IMR-90 (cell line): Measurements from ENCODE around the gene PIP5K1C. TPM values are rescaled to one million over a fixed set of nuclear protein-coding genes. Genes with fewer than 3 reads are reported as not detected.

Source experiments
- ATAC-seq: fragments of 200-7000 bp; cut with Tn5 transposase; 2 replicates; pipeline ENCODE4 v1.9.1; 2020; ENCODE audit warnings: low read depth, mild to moderate bottlenecking, moderate library complexity
- BruUV-seq: library from RNA; stranded (reverse); fragments of 400-500 nt; replicated peaks from 2 replicates; lab custom pipeline; 2021; lab: Mats Ljungman, UMichigan
- CTCF ChIA-PET: fragments of 300-600 bp; formaldehyde crosslinking; extraction: SDS; loops from one replicate; lab custom pipeline; 2021; ENCODE audit warnings: antibody characterized with exemption; lab: Yijun Ruan, JAX
- POLR2A ChIA-PET: fragments of 300-600 bp; sonication (Branson Sonifier 250); formaldehyde crosslinking; loops from one replicate; lab custom pipeline; 2022; ENCODE audit warnings: antibody characterized with exemption; ENCODE audit not compliant: unreplicated experiment; lab: Charles Lee
- DNase-seq: peaks from one replicate; pipeline ENCODE4 v3.0.0; 2013
- H2AFZ ChIP-seq: replicated peaks from 2 replicates; pipeline ENCODE3; 2013; ENCODE audit warnings: low read length, mild to moderate bottlenecking; ENCODE audit not compliant: poor library complexity
- H2AK5ac ChIP-seq: 2 replicates; pipeline ENCODE4 v1.6.1; 2013; ENCODE audit warnings: low read depth, low read length, inconsistent platforms
- H2AK9ac ChIP-seq: replicated peaks from 2 replicates; pipeline ENCODE3; 2013; ENCODE audit warnings: mild to moderate bottlenecking, low read depth, low read length, moderate library complexity; ENCODE audit not compliant: poor library complexity
- H2BK120ac ChIP-seq: 2 replicates; pipeline ENCODE4 v1.6.1; 2013; ENCODE audit warnings: low read depth, low read length, inconsistent platforms
- H2BK15ac ChIP-seq: 3 replicates; pipeline ENCODE4 v1.6.1; 2013; ENCODE audit warnings: low read depth, low read length, inconsistent platforms
- H2BK20ac ChIP-seq: 2 replicates; pipeline ENCODE4 v1.6.1; 2013; ENCODE audit warnings: low read depth, mild to moderate bottlenecking, inconsistent platforms, low read length, moderate library complexity
- H2BK5ac ChIP-seq: 2 replicates; pipeline ENCODE4 v1.6.1; 2013; ENCODE audit warnings: mild to moderate bottlenecking, low read depth, low read length, inconsistent platforms; ENCODE audit not compliant: poor library complexity, severe bottlenecking
- H3K14ac ChIP-seq: replicated peaks from 2 replicates; pipeline ENCODE4 v1.6.1; 2013; ENCODE audit warnings: low read depth, low read length, inconsistent platforms
- H3K18ac ChIP-seq: 2 replicates; pipeline ENCODE4 v1.6.1; 2013; ENCODE audit warnings: low read depth, low read length, control low read depth
- H3K23ac ChIP-seq: 2 replicates; pipeline ENCODE4 v1.6.1; 2013; ENCODE audit warnings: low read depth, low read length, inconsistent platforms
- H3K27ac ChIP-seq: 2 replicates; pipeline ENCODE4 v1.5.1; 2013; ENCODE audit warnings: mild to moderate bottlenecking, control low read depth, low read length; ENCODE audit not compliant: insufficient read depth
- H3K27me3 ChIP-seq: 2 replicates; pipeline ENCODE4 v1.6.1; 2013; ENCODE audit warnings: low read length; ENCODE audit not compliant: control insufficient read depth, insufficient read depth
- H3K36me3 ChIP-seq: 2 replicates; pipeline ENCODE4 v1.6.1; 2013; ENCODE audit warnings: low read length, mixed read lengths; ENCODE audit not compliant: control insufficient read depth, insufficient read depth
- H3K4ac ChIP-seq: 2 replicates; pipeline ENCODE4 v1.6.1; 2013; ENCODE audit warnings: low read depth, low read length, inconsistent platforms
- H3K4me1 ChIP-seq: 2 replicates; pipeline ENCODE4 v1.6.1; 2013; ENCODE audit warnings: low read length, mixed read lengths; ENCODE audit not compliant: control insufficient read depth, insufficient read depth
- H3K4me2 ChIP-seq: 2 replicates; pipeline ENCODE4 v1.6.1; 2013; ENCODE audit warnings: low read depth, mild to moderate bottlenecking, control low read depth, low read length, moderate library complexity
- H3K4me3 ChIP-seq: 2 replicates; pipeline ENCODE4 v1.5.1; 2013; ENCODE audit warnings: low read depth, mild to moderate bottlenecking, control low read depth, low read length, moderate library complexity; ENCODE audit not compliant: insufficient read depth
- H3K56ac ChIP-seq: 2 replicates; pipeline ENCODE4 v1.6.1; 2013; ENCODE audit warnings: low read length, inconsistent platforms; ENCODE audit not compliant: insufficient read depth; ENCODE audit errors: extremely low read depth
- H3K79me1 ChIP-seq, 2 experiments: 2 replicates each; pipeline ENCODE4 v1.6.1; 2013; ENCODE audit warnings: low read length in 2 of 2, inconsistent platforms in 1 of 2, low read depth in 1 of 2
- H3K9ac ChIP-seq: 2 replicates; pipeline ENCODE4 v1.6.1; 2013; ENCODE audit warnings: low read depth, low read length, control low read depth
- H3K9me1 ChIP-seq: 2 replicates; pipeline ENCODE4 v1.6.1; 2013; ENCODE audit warnings: low read length, inconsistent platforms; ENCODE audit not compliant: insufficient read depth
- H3K9me3 ChIP-seq: 2 replicates; pipeline ENCODE4 v1.6.1; 2013; ENCODE audit warnings: low read length; ENCODE audit not compliant: control insufficient read depth, insufficient read depth
- H4K20me1 ChIP-seq: 2 replicates; pipeline ENCODE4 v1.6.1; 2013; ENCODE audit warnings: low read length, inconsistent platforms; ENCODE audit not compliant: insufficient read depth
- H4K5ac ChIP-seq: 2 replicates; pipeline ENCODE4 v1.6.1; 2013; ENCODE audit warnings: mild to moderate bottlenecking, low read depth, low read length, control low read depth
- H4K8ac ChIP-seq, 2 experiments: 2 replicates each; pipeline ENCODE4 v1.6.1; 2013; ENCODE audit warnings: low read depth in 2 of 2, low read length in 2 of 2, control low read depth in 1 of 2, inconsistent platforms in 1 of 2
- H4K91ac ChIP-seq: 2 replicates; pipeline ENCODE4 v1.6.1; 2013; ENCODE audit warnings: low read depth, low read length, inconsistent platforms; ENCODE audit not compliant: insufficient read depth
- BHLHE40 ChIP-seq: fragments of 150-350 bp; IDR thresholded peaks from 2 replicates; pipeline ENCODE4 v1.6.1; 2016; ENCODE audit warnings: mild to moderate bottlenecking, low read depth, low read length
- CEBPB ChIP-seq: IDR thresholded peaks from 2 replicates; pipeline ENCODE4 v1.6.1; 2012; ENCODE audit warnings: low read depth, low read length, improper control_type of control experiment
- CHD1 ChIP-seq: IDR thresholded peaks from 2 replicates; pipeline ENCODE4 v1.6.1; 2012; ENCODE audit warnings: low read depth, low read length, improper control_type of control experiment
- CTCF ChIP-seq: conservative IDR thresholded peaks from 2 replicates; pipeline ENCODE4 v1.5.1; 2012; ENCODE audit warnings: mild to moderate bottlenecking, low read depth, low read length, improper control_type of control experiment
- ELK1 ChIP-seq: fragments of 150-350 bp; IDR thresholded peaks from 2 replicates; pipeline ENCODE4 v1.6.1; 2016; ENCODE audit warnings: low read depth, mild to moderate bottlenecking, low read length, moderate library complexity, borderline replicate concordance
- FOS ChIP-seq: fragments of 150-350 bp; IDR thresholded peaks from 2 replicates; pipeline ENCODE4 v1.6.1; 2016; ENCODE audit warnings: low read depth, low read length
- MAFK ChIP-seq: IDR thresholded peaks from 2 replicates; pipeline ENCODE4 v1.6.1; 2012; ENCODE audit warnings: low read depth, low read length, improper control_type of control experiment
- MXI1 ChIP-seq: IDR thresholded peaks from 2 replicates; pipeline ENCODE4 v1.6.1; 2012; ENCODE audit warnings: low read depth, mild to moderate bottlenecking, low read length, moderate library complexity, borderline replicate concordance
- NFE2L2 ChIP-seq: fragments of 150-350 bp; IDR thresholded peaks from 2 replicates; pipeline ENCODE4 v1.6.1; 2016; ENCODE audit warnings: low read depth, mild to moderate bottlenecking, low read length
- POLR2A ChIP-seq: IDR thresholded peaks from 2 replicates; pipeline ENCODE4 v1.6.1; 2012; ENCODE audit warnings: mild to moderate bottlenecking, low read depth, low read length
- RAD21 ChIP-seq: IDR thresholded peaks from 2 replicates; pipeline ENCODE4 v1.6.1; 2012; ENCODE audit warnings: low read length, improper control_type of control experiment
- RCOR1 ChIP-seq: IDR thresholded peaks from 2 replicates; pipeline ENCODE4 v1.6.1; 2012; ENCODE audit warnings: mild to moderate bottlenecking, low read length, improper control_type of control experiment; ENCODE audit not compliant: insufficient replicate concordance
- RFX5 ChIP-seq: IDR thresholded peaks from 2 replicates; pipeline ENCODE4 v1.8.0; 2012; ENCODE audit warnings: low read depth, mild to moderate bottlenecking, low read length, moderate library complexity
- SMC3 ChIP-seq: fragments of 150-350 bp; IDR thresholded peaks from 2 replicates; pipeline ENCODE4 v1.6.1; 2016; ENCODE audit warnings: low read depth, mild to moderate bottlenecking, antibody characterized with exemption, low read length, moderate library complexity
- USF2 ChIP-seq: fragments of 150-350 bp; IDR thresholded peaks from 2 replicates; pipeline ENCODE4 v1.6.1; 2017; ENCODE audit warnings: mild to moderate bottlenecking, antibody characterized with exemption, low read length, low read depth
- WGBS, 2 experiments: methylation state at CpG; one replicate each; pipeline versions ENCODE4 v1.1.5 to v1.1.7; 2013; ENCODE audit warnings: missing lambda C conversion rate in 2 of 2; ENCODE audit not compliant: insufficient read length in 1 of 2; ENCODE audit errors: extremely low coverage in 2 of 2; 5-methylcytosine and 5-hydroxymethylcytosine counted together
- dilution Hi-C: fragments of 300-500 bp; cut with HindIII; formaldehyde crosslinking; loops from one replicate; pipeline ENCODE4 v1.14.3; 2018; ENCODE audit warnings: low sequenced_read_pairs; ENCODE audit not compliant: unreplicated experiment
- in situ Hi-C: fragments of 300-500 bp; cut with MboI; formaldehyde crosslinking; loops from 3 replicates; pipeline ENCODE4 v1.14.3; 2019; ENCODE audit warnings: low sequenced_read_pairs, inconsistent platforms, mixed read lengths
- intact Hi-C: fragments of 100-400 bp; cut with micrococcal nuclease; formaldehyde crosslinking; loops from 2 replicates; pipeline ENCODE4 v1.10.0; 2022
- polyA plus RNA-seq, 3 experiments: library from polyadenylated mRNA; depleted of rRNA; stranded (reverse); fragments of >200 nt; gene quantifications; 2 replicates each; pipeline ENCODE4 v1.2.3, GENCODE V29; 2012; ENCODE audit warnings: low replicate concordance in 1 of 3
- total RNA-seq: library from RNA; depleted of rRNA; stranded (reverse); fragments of >200 nt; gene quantifications from 2 replicates; pipeline ENCODE4 v1.2.3, GENCODE V29; 2012

PIP5K1C gene
- total and polyA plus RNA-seq, 2 of the 4 experiments (the other 2 are of a cell fraction), result 13.6 to 23.3 TPM

GRCh38 chr19:3612901-3613741 lies 87.1 kb downstream of the PIP5K1C start:
- Histone ChIP-seq H4K8ac (no peak overlapping the region), H2AK9ac (peak overlapping the region; percentile 15), H4K20me1 (no peaks in the 10 kb centered on the region), H3K79me1 (peaks cover 0 to under 1% of the 10 kb centered on the region in 2 experiments; a peak in 1 of 4 replicates), H2BK20ac (no peak overlapping the region), H3K4me2 (no peak overlapping the region), H3K27ac (no peak overlapping the region), H3K9me3 (no peaks in the 10 kb centered on the region), H2AK5ac (no peak overlapping the region), H3K18ac (no peak overlapping the region), H3K36me3 (peaks cover 32% of the 10 kb centered on the region), H2BK5ac (no peak overlapping the region), H2AFZ (no peak overlapping the region), H2BK120ac (no peak overlapping the region), H3K4ac (no peak overlapping the region), H4K5ac (no peak overlapping the region), H3K9ac (no peak overlapping the region), H3K23ac (no peak overlapping the region), H3K14ac (no peak overlapping the region), H3K56ac (no peak overlapping the region), H2BK15ac (no peak overlapping the region), H4K91ac (no peak overlapping the region), H3K9me1 (0 out of 2 replicates have a peak, but pooled peaks cover 1% of the 10 kb centered on the region), H3K4me3 (no peak overlapping the region), H3K4me1 (no peaks in the 10 kb centered on the region; the same call in 1 of the 2 replicates), H3K27me3 (no peaks in the 10 kb centered on the region)
- dilution Hi-C loops, result no loop called here
- BruUV-seq, result no TSS peak
- intact Hi-C loops, result loop anchor here (10.0 kb wide), 1 partner anchor 288 kb away; no protein-coding TSS in a partner anchor
- no peak for DNase-seq
- in situ Hi-C loops, result loop anchor here (25.0 kb wide), 1 partner anchor 301 kb away; no protein-coding TSS in a partner anchor
- ChIA-PET POLR2A (no interaction called here), CTCF (no interaction called here)
- ATAC-seq, result no peak
- 82% methylated on average over 42 of the region's 79 CpGs; no CpG with 5 or more reads in 1 of the 2 experiments for WGBS, 2 experiments
- no peak for TF ChIP-seq MXI1
- TF ChIP-seq MAFK, result no peak
- TF ChIP-seq CTCF, result no peak
- TF ChIP-seq USF2, result no peak
- TF ChIP-seq SMC3, result no peak
- TF ChIP-seq RCOR1, result no peak
- TF ChIP-seq CHD1, result no peak
- no peak for TF ChIP-seq NFE2L2
- TF ChIP-seq RAD21, result no peak
- TF ChIP-seq ELK1, result no peak
- no peak for TF ChIP-seq CEBPB
- no peak for TF ChIP-seq RFX5
- no peak for TF ChIP-seq FOS
- no peak for TF ChIP-seq POLR2A
- TF ChIP-seq BHLHE40, result no peak
